ENCODE results near the gene ZBTB7C.

ZBTB7C gene

DNA sequence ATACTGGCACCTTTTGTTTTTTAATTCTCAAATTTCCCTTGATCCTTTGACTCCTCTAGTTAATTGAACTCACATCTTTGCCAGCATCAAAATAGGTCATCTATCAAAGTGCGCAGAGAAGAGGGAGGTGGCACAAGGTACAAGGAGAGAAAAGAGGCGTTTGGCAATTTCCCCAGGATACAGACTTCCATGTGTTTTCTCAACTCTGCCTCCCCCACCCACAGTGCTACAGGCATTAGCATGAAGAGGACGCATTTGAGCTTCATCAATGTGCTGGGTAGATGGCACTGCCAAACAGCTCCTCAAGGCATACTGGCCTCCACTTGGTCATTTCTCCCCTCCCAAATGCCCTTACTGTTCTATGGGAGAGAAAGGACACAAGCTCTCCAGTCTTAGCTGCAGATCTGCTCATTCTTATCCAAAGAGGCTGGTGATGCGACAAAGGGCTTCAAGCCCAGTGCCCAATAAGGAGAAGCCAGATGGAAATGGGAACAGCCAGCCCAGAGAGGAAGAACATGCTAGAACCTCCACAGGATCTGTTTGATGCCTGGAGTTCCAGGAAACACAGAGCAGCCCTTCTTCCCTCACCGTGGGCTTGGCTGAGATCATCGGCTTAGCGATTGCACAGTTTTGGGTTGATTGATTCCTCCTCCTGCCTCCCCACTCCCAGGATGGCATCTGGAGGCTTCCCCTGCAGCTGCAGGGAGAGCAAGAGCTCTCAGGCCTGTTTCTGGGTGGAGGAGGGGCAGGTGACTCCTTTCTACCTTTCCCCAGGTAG is 334.1 kb downstream of the ZBTB7C start:
- DNase-seq: no peak

DNA sequence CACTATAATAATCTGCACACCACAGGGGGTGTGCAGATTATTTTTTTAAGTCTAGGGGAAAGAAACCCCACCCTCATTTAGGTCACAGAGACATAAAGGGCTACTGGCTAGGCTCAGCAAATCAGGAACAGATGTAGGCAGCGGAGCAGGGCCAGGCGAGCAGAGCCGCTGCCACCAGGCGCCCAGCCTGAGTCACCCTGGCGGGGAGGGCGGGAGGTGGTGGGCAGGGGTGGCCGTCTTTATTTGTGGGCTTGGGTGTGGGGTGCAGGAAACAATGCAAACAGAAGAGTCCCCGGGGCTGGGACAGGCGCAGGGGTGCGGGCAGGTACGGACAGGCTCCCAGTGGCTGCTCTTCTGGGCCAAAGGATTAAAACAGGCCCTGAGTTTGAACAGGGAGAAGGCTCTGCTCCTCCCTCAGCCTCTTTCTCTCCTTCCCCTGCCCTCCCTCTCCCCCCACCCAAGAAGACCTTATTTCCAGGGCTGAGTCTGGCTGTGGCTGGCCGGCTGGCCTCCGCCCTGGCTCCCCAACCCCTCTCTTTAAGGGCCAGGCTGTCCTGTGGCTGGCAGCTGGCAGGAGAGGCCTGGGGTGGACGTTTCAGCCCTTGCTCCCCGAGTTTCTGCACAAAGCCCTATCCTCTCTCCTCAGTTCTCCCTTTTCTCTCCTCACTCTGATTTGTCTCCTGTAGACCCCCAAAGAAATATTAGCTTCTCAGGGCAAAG is 335.8 kb downstream of the ZBTB7C start:
- no peak for DNase-seq

- DNase-seq: no peak
Observed at GRCh38 chr18:48072428-48073204, 336.6 kb downstream of the ZBTB7C start.

DNA sequence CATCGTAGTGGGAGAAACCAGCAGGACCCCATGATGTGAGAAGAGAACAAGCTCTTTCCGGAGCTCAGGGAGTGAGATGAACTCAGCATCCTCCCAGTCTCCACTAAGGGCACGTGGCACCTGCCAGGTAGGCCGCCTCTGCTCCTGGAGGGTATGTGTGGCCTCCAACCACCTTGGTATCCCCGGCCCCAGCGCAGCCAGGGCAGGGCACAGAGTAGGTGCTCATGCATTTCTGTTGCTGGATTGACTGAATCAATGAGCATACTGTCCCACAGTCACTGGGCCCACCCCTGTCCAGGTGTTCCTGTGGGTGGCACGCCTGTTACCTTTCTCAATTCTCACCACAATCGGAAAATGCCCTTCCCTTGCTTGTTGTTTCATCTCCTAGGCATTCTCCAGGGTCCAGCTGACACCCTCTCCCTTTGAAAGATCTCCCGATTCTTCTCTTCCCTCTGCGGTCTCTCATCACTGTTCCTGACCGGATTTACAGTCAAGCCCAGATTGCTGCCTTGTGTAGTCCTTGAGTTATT is 340.2 kb downstream of the ZBTB7C start:
- no peak for DNase-seq

DNA sequence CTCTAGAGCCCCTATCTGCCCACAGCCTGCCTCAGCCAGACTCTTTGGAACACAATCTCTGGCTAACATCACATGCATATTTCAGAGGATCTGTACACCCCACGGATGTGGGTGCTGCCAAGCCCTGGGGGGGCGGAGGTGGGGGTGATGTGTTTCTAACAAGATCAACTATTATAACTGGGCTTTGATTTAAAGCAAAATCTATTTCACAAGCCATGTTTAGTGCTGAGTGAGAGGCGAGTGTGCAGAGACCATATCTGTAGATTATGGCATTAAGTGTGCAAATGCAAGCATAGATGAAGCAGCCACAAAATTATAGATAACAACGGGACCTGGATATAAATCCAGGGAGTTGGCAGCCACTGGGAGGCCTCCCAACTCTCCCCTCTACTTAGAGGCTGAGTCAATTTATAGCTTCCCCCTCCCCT is 342.9 kb downstream of the ZBTB7C start:
- no peak for DNase-seq

DNA sequence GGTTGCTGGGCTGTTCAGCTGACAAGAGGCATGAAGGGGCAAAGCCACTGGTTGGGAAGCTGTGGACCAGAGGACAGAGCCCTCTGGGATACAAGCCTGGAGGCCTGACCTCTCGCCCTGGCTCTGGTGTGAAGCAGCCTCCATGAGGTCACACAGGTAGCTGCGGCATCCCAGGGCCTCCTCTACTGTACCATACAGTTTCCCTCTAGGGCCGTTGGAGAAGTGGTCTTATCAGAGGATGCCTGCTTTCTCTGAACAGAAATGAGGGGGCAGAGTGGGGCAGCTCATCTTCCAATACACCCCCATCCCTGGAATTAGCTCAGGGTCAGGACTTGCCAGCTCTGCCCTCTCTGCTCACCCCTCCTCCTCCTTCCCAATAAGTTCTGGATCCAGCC is 343.6 kb downstream of the ZBTB7C start:
- DNase-seq: no peak

DNA sequence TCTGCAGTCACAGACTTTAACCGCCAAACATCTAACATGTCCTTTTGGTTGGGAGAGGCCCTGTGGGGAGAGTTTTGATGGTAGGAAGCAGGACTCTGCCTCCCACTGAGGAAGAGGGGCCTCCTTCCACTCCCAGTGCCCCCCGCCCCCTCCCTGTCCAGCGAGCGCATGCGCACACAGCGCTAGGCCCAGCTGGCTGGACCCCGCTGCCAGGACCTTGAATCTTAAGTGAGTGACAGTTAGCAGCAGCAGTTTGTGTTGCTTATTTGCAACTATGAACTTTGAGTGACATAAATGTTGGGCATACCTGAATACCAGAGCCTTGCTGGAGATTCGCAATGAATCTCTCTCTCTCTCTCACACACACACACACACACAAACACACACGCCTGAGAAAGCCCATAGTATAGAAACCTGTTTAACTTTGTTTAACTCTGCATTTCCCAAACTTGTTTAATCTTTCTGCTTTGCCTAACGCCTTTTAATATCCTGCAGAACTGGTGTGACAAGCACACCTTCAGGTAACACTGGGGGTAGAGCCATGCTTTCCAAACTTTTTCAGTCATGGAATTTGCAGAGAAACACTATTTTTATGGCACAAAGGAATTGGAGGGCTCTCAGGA is 344.1 kb downstream of the ZBTB7C start:
- DNase-seq: no peak

DNA sequence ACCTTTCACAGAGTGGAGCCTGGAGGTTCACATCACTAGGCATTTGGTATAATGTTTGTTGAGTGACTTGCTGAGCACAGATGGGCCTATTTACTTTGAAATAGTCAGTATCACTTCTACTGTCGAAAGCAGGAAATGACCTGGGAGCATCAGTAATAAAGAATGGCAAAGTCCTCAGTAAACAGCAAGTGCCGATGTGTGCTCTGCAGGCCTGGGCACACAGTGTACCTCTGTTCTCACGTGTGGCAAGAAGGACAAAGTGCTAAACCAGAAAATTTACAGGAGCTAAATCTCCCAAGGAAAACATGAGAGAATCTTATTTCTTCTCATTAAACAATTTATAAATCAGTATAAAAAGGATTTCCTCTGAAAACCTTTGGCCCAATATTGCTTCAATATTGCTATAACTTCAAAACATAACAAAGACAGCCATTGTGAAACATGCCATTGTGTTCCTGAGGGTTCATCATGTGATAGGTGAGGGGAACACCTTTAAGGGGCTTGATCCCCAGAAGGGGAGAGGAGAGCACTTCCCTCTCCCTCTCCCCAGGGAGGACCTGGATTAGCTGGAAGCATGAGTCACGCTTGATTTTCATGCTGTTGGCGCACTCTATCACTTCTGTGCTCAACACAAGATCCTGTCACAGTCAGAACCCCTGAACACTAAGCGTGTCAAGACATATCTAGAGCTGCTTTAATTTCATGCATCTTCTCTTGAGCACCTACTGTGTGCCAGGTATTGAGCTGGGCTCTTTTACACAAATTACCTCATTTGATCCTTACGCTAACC is 347.2 kb downstream of the ZBTB7C start:
- DNase-seq: no peak

DNA sequence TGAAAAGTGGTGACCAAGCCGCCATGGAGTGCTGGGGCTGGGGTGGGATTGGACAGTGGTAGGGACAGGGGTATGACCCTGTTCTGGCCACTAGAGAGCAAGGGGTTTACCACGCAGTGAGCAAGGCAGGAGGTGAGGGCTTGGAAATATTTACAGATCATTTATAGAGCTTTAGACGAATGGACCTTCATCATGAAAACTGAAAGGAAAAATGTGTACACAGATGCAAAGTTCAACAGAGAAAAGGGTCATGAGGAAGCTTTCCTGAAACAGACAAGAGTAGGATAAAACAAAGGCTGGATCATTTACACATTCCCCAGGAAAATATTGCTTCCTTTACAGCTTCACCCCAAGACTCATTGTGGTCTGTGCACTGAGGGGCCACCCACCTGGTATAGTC is 348.2 kb downstream of the ZBTB7C start:
- no peak for DNase-seq

DNA sequence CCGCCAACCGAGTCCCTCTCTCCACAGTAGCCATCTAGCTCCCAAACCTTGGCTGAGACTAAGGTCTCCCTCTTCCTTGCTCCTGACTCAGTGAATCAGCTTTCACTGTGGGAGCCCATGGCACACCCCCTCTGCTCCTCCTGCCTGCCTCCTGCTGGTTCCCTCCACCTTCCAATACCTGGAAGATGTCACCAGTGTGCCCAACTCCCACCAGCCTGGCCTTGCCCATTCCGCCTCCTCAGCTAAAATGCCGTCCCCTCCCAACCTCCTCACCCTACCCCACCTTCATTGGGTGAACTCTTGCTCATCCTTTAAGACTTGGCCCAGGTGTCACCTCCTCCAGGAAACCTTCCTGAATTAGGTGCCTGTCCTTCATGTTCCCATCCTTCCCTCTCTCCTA is 348.8 kb downstream of the ZBTB7C start:
- no peak for DNase-seq

GRCh38 chr18:48059455-48060010 is 349.6 kb downstream of the ZBTB7C start:
- no peak for DNase-seq

DNA sequence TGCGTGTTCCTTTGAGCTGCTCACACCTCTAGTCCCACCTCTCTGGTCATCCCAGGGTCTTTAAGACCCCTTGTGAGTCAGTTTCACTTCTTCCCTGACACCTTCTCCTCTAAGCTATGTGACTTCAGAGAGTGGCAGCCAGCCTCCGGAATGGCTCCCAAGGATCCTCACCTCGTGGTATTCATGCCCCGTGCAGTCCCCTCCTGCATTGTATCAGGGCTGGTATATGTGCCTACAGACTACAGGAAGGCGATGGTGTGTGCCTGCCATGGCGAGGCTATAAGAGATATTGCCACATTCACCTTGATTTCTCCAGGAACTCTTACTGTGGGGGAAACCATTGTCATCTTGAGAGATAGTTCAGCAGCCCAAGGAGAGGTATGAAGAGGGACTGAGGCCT is 350.7 kb downstream of the ZBTB7C start:
- DNase-seq: no peak

DNA sequence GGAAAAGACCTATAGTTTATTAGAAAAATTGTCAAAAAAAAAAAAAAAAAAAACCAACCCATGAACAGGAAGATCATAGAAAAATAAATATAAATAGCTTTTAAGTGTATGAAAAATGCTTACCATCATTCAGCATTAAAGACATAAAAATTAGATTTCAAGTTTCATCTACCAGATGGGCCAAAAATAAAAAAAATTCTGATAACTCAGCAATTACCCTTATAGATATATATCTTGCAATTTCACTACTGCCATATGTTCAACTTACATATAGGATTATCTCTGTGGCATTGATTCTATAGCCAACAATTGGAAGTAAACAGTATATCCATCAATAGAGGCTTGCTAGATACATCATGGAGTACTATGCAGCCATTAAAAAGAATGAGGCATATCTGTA is 352.2 kb downstream of the ZBTB7C start:
- no peak for DNase-seq

DNA sequence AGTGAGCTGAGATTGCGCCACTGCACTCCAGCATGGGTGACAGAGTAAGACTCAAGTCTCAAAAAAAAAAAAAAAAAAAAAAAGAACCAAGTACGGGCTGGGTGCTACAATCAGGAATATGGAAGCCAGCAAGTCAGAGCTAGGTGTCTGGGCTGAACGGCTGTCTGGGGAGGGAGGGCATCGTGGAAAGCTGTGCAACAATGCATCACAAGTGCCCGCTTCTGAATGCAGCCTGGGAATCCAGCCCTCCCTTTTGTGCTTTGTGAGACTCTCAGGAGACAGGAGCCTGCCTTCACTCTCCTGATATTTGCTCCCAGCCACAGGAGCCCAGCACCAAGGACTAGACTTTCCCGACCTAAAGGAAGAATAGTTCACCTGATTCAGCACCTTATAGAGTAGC is 353.8 kb downstream of the ZBTB7C start:
- DNase-seq: no peak

GRCh38 chr18:48053881-48054816 is 355.0 kb downstream of the ZBTB7C start:
- no peak for DNase-seq

- no peak for DNase-seq
Observed at GRCh38 chr18:48052842-48053241, 356.3 kb downstream of the ZBTB7C start.

- no peak for DNase-seq
Observed at GRCh38 chr18:48051945-48052840, 357.0 kb downstream of the ZBTB7C start.

GRCh38 chr18:48050176-48050575 is 359.0 kb downstream of the ZBTB7C start:
- no peak for DNase-seq

DNA sequence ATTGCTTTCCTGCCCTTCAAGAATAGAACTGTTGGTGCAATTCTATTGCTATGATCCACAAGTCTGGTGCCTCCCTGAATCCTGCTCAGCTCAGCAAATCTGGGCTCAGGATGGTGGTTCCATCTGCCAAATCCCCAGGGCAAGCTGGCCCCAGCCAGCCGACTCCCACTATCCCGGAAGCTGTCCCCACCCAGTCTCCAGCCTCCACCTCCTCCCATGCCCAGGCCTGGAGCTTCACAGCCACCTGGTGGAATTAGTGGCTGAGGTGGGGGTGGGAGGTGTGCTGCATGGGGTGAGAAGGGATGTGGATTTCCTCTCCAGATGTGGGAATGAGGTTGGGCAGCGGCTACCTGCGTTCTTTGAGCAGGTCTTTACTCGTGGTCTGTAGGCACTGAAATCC is 359.4 kb downstream of the ZBTB7C start:
- no peak for DNase-seq

DNA sequence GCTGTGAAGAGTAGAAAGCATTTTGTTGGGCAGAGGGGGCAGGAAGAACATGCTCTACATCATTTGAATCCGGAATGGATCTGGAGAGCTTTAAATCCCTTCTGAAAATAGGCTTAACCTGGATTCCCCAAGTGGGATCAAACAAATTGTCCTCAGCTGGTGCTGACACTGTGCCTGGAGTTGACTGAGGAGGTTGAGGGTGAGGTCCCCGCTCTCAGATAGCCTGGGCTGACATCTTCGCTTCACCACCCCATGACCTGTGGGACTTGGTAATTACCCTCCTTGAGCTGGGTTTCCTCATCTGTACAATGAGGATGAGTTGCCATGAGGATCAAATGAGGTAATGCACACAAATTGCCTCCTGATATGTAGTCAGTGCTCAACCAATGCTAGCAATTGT is 360.9 kb downstream of the ZBTB7C start:
- no peak for DNase-seq
